Smooth muscle cell (in vitro differentiated cells): ENCODE results near the gene PDE8B. TPM values are rescaled to one million over a fixed set of nuclear protein-coding genes. Genes with fewer than 3 reads are reported as not detected.

Source experiments
- DNase-seq: peaks from one replicate; lab custom pipeline; 2025; ENCODE audit not compliant: unreplicated experiment; lab: John Stamatoyannopoulos, UW
- H2AFZ ChIP-seq: fragments of 200-600 bp; sonication (generic); 2 replicates; pipeline ENCODE4 v1.6.0; 2016; ENCODE audit warnings: antibody characterized with exemption, low read depth, mild to moderate bottlenecking
- H3F3A ChIP-seq: fragments of 200-600 bp; sonication (generic); 2 replicates; pipeline ENCODE4 v1.6.0; 2017; ENCODE audit warnings: antibody characterized with exemption, low read depth
- H3K27ac ChIP-seq: fragments of 200-600 bp; sonication (generic); 2 replicates; pipeline ENCODE4 v1.5.1; 2016; ENCODE audit warnings: low read depth, mild to moderate bottlenecking
- H3K27me3 ChIP-seq: fragments of 200-600 bp; sonication (generic); 2 replicates; pipeline ENCODE4 v1.6.1; 2016; ENCODE audit warnings: low read depth, mild to moderate bottlenecking
- H3K36me3 ChIP-seq: fragments of 200-600 bp; sonication (generic); 2 replicates; pipeline ENCODE4 v1.5.1; 2016; ENCODE audit warnings: low read depth
- H3K4me1 ChIP-seq: fragments of 200-600 bp; sonication (generic); 2 replicates; pipeline ENCODE4 v1.5.1; 2016; ENCODE audit warnings: low read depth
- H3K4me2 ChIP-seq: fragments of 200-600 bp; sonication (generic); 2 replicates; pipeline ENCODE4 v1.6.0; 2016; ENCODE audit warnings: mild to moderate bottlenecking
- H3K4me3 ChIP-seq: fragments of 200-600 bp; sonication (generic); 2 replicates; pipeline ENCODE4 v1.5.1; 2016; ENCODE audit warnings: mild to moderate bottlenecking
- H3K79me2 ChIP-seq: fragments of 200-600 bp; sonication (generic); 2 replicates; pipeline ENCODE4 v1.6.0; 2016; ENCODE audit warnings: low read depth, mild to moderate bottlenecking
- H3K9ac ChIP-seq: fragments of 200-600 bp; sonication (generic); 2 replicates; pipeline ENCODE4 v1.6.0; 2016; ENCODE audit warnings: low read depth
- H3K9me3 ChIP-seq: fragments of 200-600 bp; sonication (generic); replicated peaks from 2 replicates; pipeline ENCODE4 v1.5.1; 2016; ENCODE audit warnings: low read depth
- H4K20me1 ChIP-seq: fragments of 200-600 bp; sonication (generic); 2 replicates; pipeline ENCODE4 v1.6.0; 2016; ENCODE audit warnings: low read depth
- CTCF ChIP-seq: fragments of 200-600 bp; sonication (generic); IDR thresholded peaks from 2 replicates; pipeline ENCODE4 v1.5.1; 2017; ENCODE audit warnings: borderline replicate concordance, mild to moderate bottlenecking, antibody characterized with exemption; ENCODE audit not compliant: insufficient read depth, poor library complexity, severe bottlenecking
- WGBS: methylation state at CpG from one replicate; pipeline ENCODE4 v1.1.7; 2016; ENCODE audit warnings: low lambda C conversion rate; 5-methylcytosine and 5-hydroxymethylcytosine counted together
- polyA plus RNA-seq: library from polyadenylated mRNA; unstranded; fragments of >200 nt; fragmentation: Nextera tagmentation; extraction: Ambion mirVana; gene quantifications from 2 replicates; pipeline ENCODE4 v1.2.1, GENCODE V29; 2016
- total RNA-seq: library from RNA; depleted of rRNA; stranded (reverse); fragments of >200 nt; gene quantifications from 2 replicates; pipeline ENCODE4 v1.2.3, GENCODE V29; 2014

PDE8B gene
- total and polyA plus RNA-seq, 2 experiments from 2014 or later = 0.13 to 0.18 TPM

- no peak overlapping the region for H3K4me3 ChIP-seq
- DNase-seq = no peak
- H2AFZ ChIP-seq = no peak overlapping the region
- H3K9ac ChIP-seq = no peak overlapping the region
- no peaks in the 10 kb centered on the region for H3K9me3 ChIP-seq
- H3K4me2 ChIP-seq = no peak overlapping the region
- no peaks in the 10 kb centered on the region for H3K4me1 ChIP-seq
- no peaks in the 10 kb centered on the region for H4K20me1 ChIP-seq
- no peaks in the 10 kb centered on the region for H3K79me2 ChIP-seq
- H3F3A ChIP-seq = no peaks in the 10 kb centered on the region
- no peak overlapping the region for H3K27ac ChIP-seq
- no peaks in the 10 kb centered on the region for H3K36me3 ChIP-seq
- peaks cover 17% of the 10 kb centered on the region for H3K27me3 ChIP-seq
- WGBS = 66% methylated on average over 4 of the region's 4 CpGs
- TF ChIP-seq CTCF = no peak
These were observed 7.8 kb downstream of the PDE8B start for GRCh38 chr5:77218263-77218662.

- Histone ChIP-seq H3K4me3 (no peak overlapping the region), H2AFZ (no peak overlapping the region), H3K9me3 (no peaks in the 10 kb centered on the region), H3K79me2 (no peaks in the 10 kb centered on the region), H3F3A (no peaks in the 10 kb centered on the region), H3K4me1 (peaks cover 6% of the 10 kb centered on the region), H3K36me3 (no peaks in the 10 kb centered on the region), H4K20me1 (no peaks in the 10 kb centered on the region), H3K4me2 (no peak overlapping the region), H3K27ac (no peak overlapping the region), H3K27me3 (no peaks in the 10 kb centered on the region), H3K9ac (no peak overlapping the region)
- TF ChIP-seq CTCF = no peak
- DNase-seq = no peak
- whole genome bisulfite sequencing = 98% methylated on average over 3 of the region's 3 CpGs
These were observed 10.6 kb downstream of the PDE8B start for GRCh38 chr5:77221115-77221514.

GRCh38 chr5:77222722-77223121, 12.2 kb downstream of the PDE8B start:
- Histone ChIP-seq H3K4me3 (no peak overlapping the region), H4K20me1 (no peaks in the 10 kb centered on the region), H3K9ac (no peak overlapping the region), H3K27me3 (no peaks in the 10 kb centered on the region), H3F3A (no peaks in the 10 kb centered on the region), H3K79me2 (no peaks in the 10 kb centered on the region), H3K9me3 (no peaks in the 10 kb centered on the region), H3K36me3 (no peaks in the 10 kb centered on the region), H2AFZ (no peak overlapping the region), H3K4me2 (no peak overlapping the region), H3K4me1 (peaks cover 6% of the 10 kb centered on the region), H3K27ac (no peak overlapping the region)
- DNase-seq = no peak
- WGBS = 56% methylated on average over 1 of the region's 1 CpG
- TF ChIP-seq CTCF = no peak

- 92% methylated on average over 4 of the region's 4 CpGs for WGBS
- H3K9me3 ChIP-seq = no peaks in the 10 kb centered on the region
- no peak overlapping the region for H2AFZ ChIP-seq
- no peak for DNase-seq
- H3F3A ChIP-seq = no peaks in the 10 kb centered on the region
- no peak overlapping the region for H3K4me2 ChIP-seq
- no peak overlapping the region for H3K4me3 ChIP-seq
- peaks cover 6% of the 10 kb centered on the region for H3K4me1 ChIP-seq
- TF ChIP-seq CTCF = no peak
- H3K27me3 ChIP-seq = no peaks in the 10 kb centered on the region
- H3K9ac ChIP-seq = no peak overlapping the region
- no peaks in the 10 kb centered on the region for H3K36me3 ChIP-seq
- H4K20me1 ChIP-seq = no peaks in the 10 kb centered on the region
- H3K79me2 ChIP-seq = no peaks in the 10 kb centered on the region
- no peak overlapping the region for H3K27ac ChIP-seq
These were observed 13.2 kb downstream of the PDE8B start for GRCh38 chr5:77223653-77224052.
